GM13976 (cell line): ENCODE results near the gene IL37.
"Not testable (repeated sequence)": the region's sequence is repeated elsewhere in the genome, so short reads cannot be mapped to it uniquely, and the experiment has no call there.

ENCODE experiments used
- DNase-seq: peaks from one replicate; pipeline ENCODE4 v3.0.0; 2012; ENCODE audit warnings: low spot score
- in situ Hi-C: fragments of 300-500 bp; cut with MboI; formaldehyde crosslinking; loops from one replicate; pipeline ENCODE4 v1.12.0; 2022; ENCODE audit warnings: low sequenced_read_pairs, mixed read lengths, inconsistent platforms; ENCODE audit not compliant: unreplicated experiment
- TF ChIP-seq, protein P1 (sequence below): IDR thresholded peaks from 2 replicates; pipeline ENCODE4 v1.5.1; 2012; ENCODE audit warnings: borderline replicate concordance, mild to moderate bottlenecking; ENCODE audit not compliant: insufficient read depth; ENCODE audit errors: extremely low read depth, missing control alignments, control extremely low read depth

Gene IL37

DNA sequence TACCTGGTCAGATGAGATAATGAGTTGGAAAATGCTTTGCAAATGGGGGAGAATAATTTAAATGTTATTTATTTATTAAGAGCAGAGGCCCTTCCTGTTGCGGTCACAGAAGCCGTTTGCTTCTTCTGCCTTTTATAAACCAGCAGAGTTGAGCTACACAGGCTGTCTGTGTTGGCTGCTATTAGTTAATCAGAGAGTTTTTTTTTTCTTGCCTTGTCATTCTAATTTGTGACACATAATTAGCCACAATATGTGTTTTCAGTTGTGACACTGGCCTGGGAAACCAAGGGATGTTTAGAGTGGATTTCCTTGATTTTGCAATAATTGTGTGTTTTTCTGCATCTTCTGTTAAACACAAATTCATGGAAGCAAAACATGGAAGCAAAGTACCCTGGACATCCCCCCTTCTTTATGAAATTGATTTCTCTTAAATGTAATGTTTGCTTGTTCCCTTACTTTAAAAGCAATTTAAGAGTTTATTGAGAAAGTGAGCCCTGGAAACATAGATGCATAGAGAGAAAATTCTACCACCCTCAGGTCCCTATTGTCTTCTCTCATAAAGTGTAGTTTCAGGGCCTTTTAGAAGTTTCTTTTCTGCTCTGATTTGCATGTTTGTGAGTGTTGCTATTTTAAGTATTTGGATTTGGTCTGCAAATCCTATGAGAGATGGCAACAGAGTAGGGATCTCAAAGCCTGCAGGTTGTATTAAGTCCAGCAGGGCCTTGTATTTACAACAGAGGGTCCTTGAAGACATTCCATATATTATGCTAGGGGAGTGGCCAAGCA, 22.8 kb upstream of the IL37 start:
- in situ Hi-C loops = loop anchor here (25.0 kb wide), 1 partner anchor 276 kb away; no protein-coding TSS in a partner anchor
- TF ChIP-seq, protein P1, sequence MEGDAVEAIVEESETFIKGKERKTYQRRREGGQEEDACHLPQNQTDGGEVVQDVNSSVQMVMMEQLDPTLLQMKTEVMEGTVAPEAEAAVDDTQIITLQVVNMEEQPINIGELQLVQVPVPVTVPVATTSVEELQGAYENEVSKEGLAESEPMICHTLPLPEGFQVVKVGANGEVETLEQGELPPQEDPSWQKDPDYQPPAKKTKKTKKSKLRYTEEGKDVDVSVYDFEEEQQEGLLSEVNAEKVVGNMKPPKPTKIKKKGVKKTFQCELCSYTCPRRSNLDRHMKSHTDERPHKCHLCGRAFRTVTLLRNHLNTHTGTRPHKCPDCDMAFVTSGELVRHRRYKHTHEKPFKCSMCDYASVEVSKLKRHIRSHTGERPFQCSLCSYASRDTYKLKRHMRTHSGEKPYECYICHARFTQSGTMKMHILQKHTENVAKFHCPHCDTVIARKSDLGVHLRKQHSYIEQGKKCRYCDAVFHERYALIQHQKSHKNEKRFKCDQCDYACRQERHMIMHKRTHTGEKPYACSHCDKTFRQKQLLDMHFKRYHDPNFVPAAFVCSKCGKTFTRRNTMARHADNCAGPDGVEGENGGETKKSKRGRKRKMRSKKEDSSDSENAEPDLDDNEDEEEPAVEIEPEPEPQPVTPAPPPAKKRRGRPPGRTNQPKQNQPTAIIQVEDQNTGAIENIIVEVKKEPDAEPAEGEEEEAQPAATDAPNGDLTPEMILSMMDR = no peak
- peak; percentile 47 for DNase-seq

DNA sequence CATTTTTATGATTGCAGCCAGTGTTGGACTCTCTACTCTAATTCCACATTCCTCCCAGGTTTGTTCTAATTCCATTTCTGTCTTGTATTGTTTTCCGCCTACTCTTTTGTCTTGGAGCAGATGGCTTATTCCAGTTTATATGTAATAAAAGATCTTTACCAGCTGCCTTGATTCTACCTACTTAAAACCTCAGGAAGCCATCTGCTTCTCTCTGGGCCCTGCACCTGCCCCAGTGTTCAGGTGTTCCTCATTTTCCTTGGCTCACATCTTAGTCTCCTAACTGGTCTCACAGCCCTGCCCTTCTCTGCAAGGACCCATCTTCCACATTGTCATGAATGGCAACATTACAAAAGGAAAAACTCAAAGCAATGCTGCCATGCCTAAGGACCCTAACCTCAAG, 21.0 kb upstream of the IL37 start:
- in situ Hi-C loops = loop anchor here (25.0 kb wide), 1 partner anchor 278 kb away; no protein-coding TSS in a partner anchor
- no peak for DNase-seq
- TF ChIP-seq, protein P1 = no peak

DNA sequence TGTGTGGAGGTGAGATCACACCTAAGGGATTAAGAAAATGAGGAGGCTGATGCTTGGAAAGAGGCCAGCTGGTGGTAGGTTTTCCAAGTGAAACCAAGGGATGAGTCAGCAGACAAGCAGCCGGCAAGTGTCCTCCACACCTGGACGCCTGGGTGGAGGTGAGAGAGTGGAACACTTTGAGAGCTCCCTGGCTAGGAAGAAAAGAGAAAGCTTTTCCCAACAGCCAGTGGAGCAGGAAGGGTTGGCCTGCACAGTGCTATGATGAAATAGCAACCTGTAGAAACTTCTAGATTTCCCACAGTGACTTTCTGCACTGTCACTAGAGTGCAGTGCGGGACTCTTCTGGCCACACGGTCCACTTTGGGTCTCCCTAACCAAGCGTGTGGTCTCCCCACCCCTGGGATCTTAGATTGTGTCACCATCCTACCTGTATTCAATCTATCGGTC, 19.6 kb upstream of the IL37 start:
- TF ChIP-seq, protein P1 = no peak
- in situ Hi-C loops = loop anchor here (25.0 kb wide), 1 partner anchor 279 kb away; no protein-coding TSS in a partner anchor
- DNase-seq = no peak

DNA sequence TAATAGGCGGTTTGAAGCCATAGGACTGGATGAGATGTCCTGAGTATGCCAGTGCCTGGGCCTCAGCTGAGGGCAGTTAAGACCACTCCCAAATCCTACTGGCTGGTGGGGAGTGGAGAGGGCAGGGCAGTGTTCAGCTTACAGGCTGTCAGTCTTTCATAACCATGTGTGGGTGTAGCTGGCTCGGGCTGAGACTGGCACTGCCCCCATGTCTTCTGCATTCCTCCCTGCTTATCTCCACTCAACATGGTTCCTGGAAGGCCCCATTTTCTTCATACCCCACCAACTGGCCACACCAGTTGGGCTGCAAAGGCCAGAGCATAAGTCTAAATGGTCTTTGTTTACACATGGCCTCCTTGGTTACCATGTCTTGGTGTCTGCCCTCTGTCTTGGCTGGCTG, 17.2 kb upstream of the IL37 start:
- in situ Hi-C loops = loop anchor here (25.0 kb wide), 1 partner anchor 281 kb away; no protein-coding TSS in a partner anchor
- DNase-seq = no peak
- TF ChIP-seq, protein P1 = no peak

DNA sequence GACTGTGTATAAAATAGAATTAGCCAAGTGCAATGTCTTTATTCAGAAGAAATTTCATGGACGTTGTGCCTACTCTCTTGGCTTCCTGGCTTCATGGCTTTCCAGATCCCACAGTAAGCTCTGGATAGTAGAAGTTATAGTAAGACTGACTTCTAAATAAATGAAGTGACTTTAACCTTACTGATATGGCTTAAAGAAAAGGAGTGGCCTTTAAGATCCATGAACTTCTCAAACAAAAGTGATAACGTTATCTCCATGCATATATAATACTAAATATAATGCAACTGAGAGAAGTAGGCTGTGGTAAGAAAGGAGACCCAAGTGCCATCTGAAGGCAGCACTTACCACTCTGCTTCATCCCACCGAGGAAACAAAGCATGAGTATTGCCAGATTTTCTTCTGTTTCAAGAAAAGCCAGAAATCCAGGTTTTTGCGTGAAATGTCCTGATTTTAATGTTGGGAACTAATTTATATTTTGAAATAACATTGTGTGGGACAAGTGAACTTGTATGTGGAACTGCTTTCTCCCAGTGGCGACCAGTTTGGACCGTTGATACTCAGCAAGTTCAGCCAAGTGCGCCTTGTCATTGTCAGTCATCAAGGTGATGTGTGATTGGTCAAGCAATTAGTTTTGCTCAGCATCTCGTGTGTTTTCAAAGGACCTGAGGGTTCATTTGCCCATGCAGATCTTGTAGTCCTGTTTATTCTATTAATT, 13.9 kb upstream of the IL37 start:
- in situ Hi-C loops = loop anchor here (25.0 kb wide), 1 partner anchor 285 kb away; no protein-coding TSS in a partner anchor
- TF ChIP-seq, protein P1 = no peak
- DNase-seq = no peak

DNA sequence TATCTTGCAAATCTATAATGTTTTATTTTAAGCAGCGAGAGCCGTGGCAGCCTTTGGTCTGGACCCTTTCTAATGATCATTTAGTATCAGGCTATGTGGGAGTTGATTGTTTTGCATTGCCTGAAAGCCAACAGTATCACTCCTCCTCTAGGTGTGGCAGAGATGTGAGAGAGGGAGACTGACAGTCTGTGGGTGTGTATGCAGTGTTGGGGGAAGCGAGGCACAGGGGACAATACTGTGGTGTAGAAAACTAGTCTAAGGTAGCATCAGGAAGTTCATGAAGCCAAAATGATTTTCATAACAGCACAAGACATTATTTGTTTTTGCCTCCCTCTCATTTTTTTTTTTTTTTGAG, 13.4 kb upstream of the IL37 start:
- no peak for DNase-seq
- in situ Hi-C loops = loop anchor here (25.0 kb wide), 1 partner anchor 285 kb away; no protein-coding TSS in a partner anchor
- TF ChIP-seq, protein P1 = no peak

DNA sequence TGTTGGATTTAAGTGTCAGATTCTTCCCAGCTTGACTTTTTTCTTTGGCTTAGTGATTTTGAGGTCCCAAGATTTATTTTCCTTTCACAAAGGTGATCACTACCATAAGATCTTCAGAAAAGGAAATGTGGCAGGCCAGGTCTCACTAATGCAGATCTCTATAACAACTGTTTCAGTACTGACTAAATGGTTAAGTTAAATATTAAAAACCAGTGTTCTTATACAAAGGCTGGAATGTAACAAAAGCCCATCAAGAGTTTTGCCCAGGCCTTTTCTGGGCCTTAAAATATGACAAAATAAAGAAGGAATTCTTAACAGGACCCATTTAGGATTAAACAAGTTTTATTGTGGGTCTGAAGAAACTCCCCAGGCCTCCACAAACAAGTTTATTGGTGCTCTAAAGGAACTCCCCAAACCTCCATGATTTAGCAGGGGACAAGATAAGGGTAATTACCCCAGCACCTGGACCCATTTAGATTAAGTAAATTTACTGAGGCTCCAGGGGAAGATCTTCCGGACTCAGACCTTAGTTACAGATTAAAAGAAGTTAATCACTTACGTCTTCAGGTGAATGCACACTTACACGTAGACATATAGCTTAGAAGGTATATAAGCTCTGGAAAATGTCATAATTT, 9.4 kb upstream of the IL37 start:
- DNase-seq, in situ Hi-C loops: not testable (repeated sequence)
